ENCODE data around the gene TMEM255B.
"Not testable (repeated sequence)": the region's sequence is repeated elsewhere in the genome, so short reads cannot be mapped to it uniquely, and the experiment has no call there.

TMEM255B gene

GRCh38 chr13:113816946-113817859, 58.2 kb downstream of the TMEM255B start:
- H3K9me3 ChIP-seq = no peaks in the 10 kb centered on the region
- no peaks in the 10 kb centered on the region for H3K36me3 ChIP-seq (replicated peaks)
- H3K27me3 ChIP-seq (ENCODE audit: low read depth) = no peaks in the 10 kb centered on the region
- H3K4me1 ChIP-seq = no peaks in the 10 kb centered on the region
- DNase-seq (ENCODE audit: low spot score in 2 of 2) = peak; percentile 54 to 92
- in situ Hi-C loops (cut with MboI; ENCODE audit: low sequenced_read_pairs) = no loop called here
- no peak overlapping the region for H3K4me3 ChIP-seq

DNA sequence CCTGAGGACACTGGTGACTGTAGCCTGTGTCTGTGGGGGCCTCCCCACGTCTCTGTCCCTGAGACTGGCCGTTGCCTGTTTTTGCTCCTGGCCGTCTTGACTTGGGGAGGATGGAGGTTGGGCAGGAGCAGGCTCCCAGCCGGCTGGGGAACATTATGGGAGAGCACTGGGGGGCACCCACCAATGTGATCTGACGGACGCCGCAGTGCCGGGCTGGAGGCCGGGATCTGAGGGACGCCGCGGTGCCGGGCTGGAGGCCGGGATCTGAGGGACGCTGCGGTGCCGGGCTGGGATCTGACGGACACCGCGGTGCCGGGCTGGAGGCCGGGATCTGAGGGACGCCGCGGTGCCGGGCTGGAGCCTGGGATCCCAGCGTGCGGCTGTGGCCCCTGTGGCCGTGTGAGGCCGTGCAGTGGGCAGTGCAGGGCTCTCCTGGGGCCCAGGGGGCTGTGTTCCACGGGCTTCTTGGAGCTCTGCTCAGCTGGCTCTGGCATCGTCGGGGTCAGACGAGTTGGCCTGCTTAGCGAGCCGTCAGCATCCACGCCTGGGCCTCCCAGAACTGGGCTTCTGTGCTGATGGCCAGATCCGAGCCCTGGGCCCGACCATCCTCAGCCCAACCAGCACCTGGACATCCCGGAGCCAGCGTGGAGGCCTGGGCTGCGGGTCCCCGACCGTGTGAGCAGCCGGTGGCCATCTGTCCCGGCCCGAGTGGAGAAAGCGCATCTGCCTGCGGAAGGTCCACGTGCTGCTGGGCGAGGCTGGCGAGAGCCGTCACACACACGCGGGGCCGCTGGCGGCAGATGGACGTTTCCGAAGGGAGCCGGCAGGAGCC, 59.0 kb downstream of the TMEM255B start:
- in situ Hi-C loops (cut with MboI; ENCODE audit: low sequenced_read_pairs) = no loop called here
- DNase-seq (ENCODE audit: low spot score in 2 of 2) = no peak
- Histone ChIP-seq H3K9me3 (no peaks in the 10 kb centered on the region), H3K36me3 (replicated peaks) (no peaks in the 10 kb centered on the region), H3K4me3 (no peak overlapping the region), H3K27me3 (ENCODE audit: low read depth) (no peaks in the 10 kb centered on the region), H3K4me1 (no peaks in the 10 kb centered on the region)

- no peak for DNase-seq (ENCODE audit: low spot score in 2 of 2)
- no peaks in the 10 kb centered on the region for H3K4me1 ChIP-seq
- no peaks in the 10 kb centered on the region for H3K9me3 ChIP-seq
- in situ Hi-C loops (cut with MboI; ENCODE audit: low sequenced_read_pairs) = no loop called here
- no peak overlapping the region for H3K4me3 ChIP-seq
- H3K36me3 ChIP-seq (replicated peaks) = no peaks in the 10 kb centered on the region
- H3K27me3 ChIP-seq (ENCODE audit: low read depth) = no peaks in the 10 kb centered on the region
Observed at GRCh38 chr13:113818700-113819295, 59.8 kb downstream of the TMEM255B start.

DNA sequence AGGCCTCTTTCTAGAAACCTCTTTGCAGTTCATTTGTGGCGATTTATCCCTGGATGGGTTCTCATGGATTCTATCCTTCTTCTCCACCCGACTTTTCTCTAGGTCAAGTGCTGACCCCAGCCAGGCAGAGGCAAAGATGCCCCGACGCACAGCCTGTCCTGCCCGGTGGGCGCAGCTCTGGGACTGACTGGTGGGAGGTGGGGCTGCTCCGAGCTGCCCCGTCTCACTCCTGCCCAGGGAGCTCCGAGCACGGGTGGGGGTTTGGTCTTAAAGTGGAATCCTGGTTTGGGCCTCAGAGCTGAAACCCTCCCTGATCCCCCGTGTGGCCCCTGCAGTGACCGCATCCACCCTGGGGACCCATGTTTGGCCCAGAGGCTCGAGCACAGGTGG, 60.3 kb downstream of the TMEM255B start:
- H3K9me3 ChIP-seq = no peaks in the 10 kb centered on the region
- no peaks in the 10 kb centered on the region for H3K4me1 ChIP-seq
- no peaks in the 10 kb centered on the region for H3K27me3 ChIP-seq (ENCODE audit: low read depth)
- in situ Hi-C loops (cut with MboI; ENCODE audit: low sequenced_read_pairs) = no loop called here
- no peaks in the 10 kb centered on the region for H3K36me3 ChIP-seq (replicated peaks)
- no peak overlapping the region for H3K4me3 ChIP-seq
- no peak for DNase-seq (ENCODE audit: low spot score in 2 of 2)

- Histone ChIP-seq H3K4me1 (no peaks in the 10 kb centered on the region), H3K36me3 (replicated peaks) (no peaks in the 10 kb centered on the region), H3K27me3 (ENCODE audit: low read depth) (no peaks in the 10 kb centered on the region), H3K9me3 (no peaks in the 10 kb centered on the region), H3K4me3 (no peak overlapping the region)
- no peak for DNase-seq (ENCODE audit: low spot score in 2 of 2)
- in situ Hi-C loops (cut with MboI; ENCODE audit: low sequenced_read_pairs) = no loop called here
Observed at GRCh38 chr13:113819731-113820715, 61.0 kb downstream of the TMEM255B start.

DNA sequence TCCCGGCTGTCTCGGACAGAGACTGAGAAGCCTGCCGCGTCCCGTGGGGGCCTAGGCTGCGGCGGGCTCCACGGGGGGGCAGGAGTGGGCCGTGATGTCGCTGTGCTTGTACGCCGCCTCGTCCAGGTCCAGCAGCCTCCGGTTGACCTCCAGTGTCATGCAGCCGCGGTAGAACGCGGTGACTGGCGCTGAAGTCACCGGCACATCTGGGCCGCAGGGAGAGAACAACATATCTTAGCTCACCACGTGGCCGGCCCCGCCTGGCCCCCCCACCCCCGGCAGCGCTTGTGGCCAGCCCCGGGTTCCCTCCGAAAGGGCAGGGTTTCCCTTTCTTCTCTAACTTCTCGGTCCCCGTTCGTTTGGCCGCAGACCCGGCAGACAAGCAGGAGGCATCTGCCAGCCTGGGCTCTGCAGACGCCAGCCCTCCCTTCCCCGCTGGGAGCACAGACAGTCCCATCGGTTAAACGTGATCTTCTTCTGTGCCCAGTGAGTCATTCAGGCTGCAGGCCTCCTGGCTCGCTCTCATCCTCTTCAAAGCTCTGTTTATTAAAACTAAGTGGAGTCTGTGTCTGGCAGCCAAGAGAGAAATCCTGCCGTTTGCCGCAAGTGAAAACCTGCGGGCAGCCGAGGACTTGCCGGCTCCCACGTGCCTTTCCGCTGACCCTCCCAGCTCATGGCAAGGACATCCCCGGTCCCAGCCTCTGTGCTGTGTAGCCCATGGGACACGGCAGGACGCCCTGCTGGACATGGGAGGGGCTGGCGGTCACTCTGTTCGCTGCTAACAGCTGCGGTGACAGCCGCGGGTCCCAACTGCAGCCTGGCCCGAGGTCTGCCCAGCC, 62.0 kb downstream of the TMEM255B start:
- in situ Hi-C loops (cut with MboI; ENCODE audit: low sequenced_read_pairs) = no loop called here
- no peaks in the 10 kb centered on the region for H3K27me3 ChIP-seq (ENCODE audit: low read depth)
- H3K4me1 ChIP-seq = no peaks in the 10 kb centered on the region
- H3K9me3 ChIP-seq = no peaks in the 10 kb centered on the region
- H3K36me3 ChIP-seq (replicated peaks) = no peaks in the 10 kb centered on the region
- no peak for DNase-seq (ENCODE audit: low spot score in 2 of 2)
- no peak overlapping the region for H3K4me3 ChIP-seq

DNA sequence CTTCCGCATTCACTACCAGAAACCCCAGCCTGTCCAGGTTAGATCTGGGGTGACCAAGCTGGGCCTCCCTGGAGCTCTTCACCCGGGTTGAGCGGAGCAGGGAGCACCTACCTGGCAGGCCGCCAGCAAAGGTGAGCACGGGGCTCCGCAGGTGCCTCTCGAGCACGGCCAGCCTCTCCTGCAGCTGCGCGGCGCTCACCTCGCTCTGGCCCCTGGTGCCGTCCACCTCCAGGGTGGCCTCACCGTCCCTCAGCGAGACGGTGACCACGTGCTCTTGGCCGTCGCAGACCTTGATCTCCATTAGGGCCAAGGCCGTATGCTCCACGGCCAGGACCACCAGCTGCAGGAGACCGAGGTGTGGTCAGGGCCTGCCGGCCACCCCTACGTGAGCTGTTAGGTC, 62.8 kb downstream of the TMEM255B start:
- H3K4me1 ChIP-seq = no peaks in the 10 kb centered on the region
- H3K36me3 ChIP-seq (replicated peaks) = no peaks in the 10 kb centered on the region
- no peak overlapping the region for H3K4me3 ChIP-seq
- in situ Hi-C loops (cut with MboI; ENCODE audit: low sequenced_read_pairs) = no loop called here
- no peaks in the 10 kb centered on the region for H3K9me3 ChIP-seq
- DNase-seq (ENCODE audit: low spot score in 2 of 2) = no peak
- H3K27me3 ChIP-seq (ENCODE audit: low read depth) = no peaks in the 10 kb centered on the region

GRCh38 chr13:113822266-113822665, 63.2 kb downstream of the TMEM255B start:
- H3K4me1 ChIP-seq = no peaks in the 10 kb centered on the region
- no peaks in the 10 kb centered on the region for H3K9me3 ChIP-seq
- DNase-seq (ENCODE audit: low spot score in 2 of 2) = no peak
- no peaks in the 10 kb centered on the region for H3K36me3 ChIP-seq (replicated peaks)
- no peak overlapping the region for H3K4me3 ChIP-seq
- H3K27me3 ChIP-seq (ENCODE audit: low read depth) = no peaks in the 10 kb centered on the region
- in situ Hi-C loops (cut with MboI; ENCODE audit: low sequenced_read_pairs) = no loop called here

GRCh38 chr13:113822956-113823744, 64.1 kb downstream of the TMEM255B start:
- Histone ChIP-seq H3K4me3 (no peak overlapping the region), H3K36me3 (replicated peaks) (no peaks in the 10 kb centered on the region), H3K9me3 (no peaks in the 10 kb centered on the region), H3K4me1 (no peaks in the 10 kb centered on the region), H3K27me3 (ENCODE audit: low read depth) (no peaks in the 10 kb centered on the region)
- DNase-seq (ENCODE audit: low spot score in 2 of 2) = no peak
- in situ Hi-C loops (cut with MboI; ENCODE audit: low sequenced_read_pairs) = no loop called here

DNA sequence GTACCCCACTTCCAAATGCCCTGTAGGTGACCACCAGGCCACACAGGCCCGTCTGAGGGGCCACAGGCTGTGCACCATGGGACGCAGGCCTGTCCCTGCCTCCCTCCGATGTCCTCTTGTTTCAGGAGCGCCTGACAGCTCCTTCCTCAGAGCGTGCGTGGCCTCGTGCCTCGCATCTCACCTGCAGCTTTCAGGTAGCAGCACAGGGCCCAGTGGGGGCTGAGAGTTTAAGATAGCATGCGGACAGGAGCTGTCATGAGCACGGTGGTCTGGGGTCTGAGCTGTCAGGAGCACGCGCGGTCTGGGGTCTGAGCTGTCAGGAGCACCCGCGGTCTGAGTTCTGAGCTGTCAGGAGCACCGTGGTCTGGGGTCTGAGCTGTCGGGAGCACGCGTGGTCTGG, 64.7 kb downstream of the TMEM255B start:
- DNase-seq (ENCODE audit: low spot score in 2 of 2) = no peak
- no peaks in the 10 kb centered on the region for H3K36me3 ChIP-seq (replicated peaks)

GRCh38 chr13:113825841-113826240, 66.8 kb downstream of the TMEM255B start:
- H3K4me1 ChIP-seq = no peaks in the 10 kb centered on the region
- DNase-seq (ENCODE audit: low spot score in 2 of 2) = no peak
- H3K36me3 ChIP-seq (replicated peaks) = no peaks in the 10 kb centered on the region
- H3K27me3 ChIP-seq (ENCODE audit: low read depth) = no peaks in the 10 kb centered on the region
- H3K9me3 ChIP-seq = no peaks in the 10 kb centered on the region
- H3K4me3 ChIP-seq = no peak overlapping the region
- in situ Hi-C loops (cut with MboI; ENCODE audit: low sequenced_read_pairs) = no loop called here

More for the DNA sequence above, 64.7 kb downstream of the TMEM255B start:
- in situ Hi-C loops (cut with MboI; ENCODE audit: low sequenced_read_pairs) = no loop called here
- Histone ChIP-seq H3K4me3 (no peak overlapping the region), H3K27me3 (ENCODE audit: low read depth) (no peaks in the 10 kb centered on the region), H3K9me3 (no peaks in the 10 kb centered on the region), H3K4me1 (no peaks in the 10 kb centered on the region)

DNA sequence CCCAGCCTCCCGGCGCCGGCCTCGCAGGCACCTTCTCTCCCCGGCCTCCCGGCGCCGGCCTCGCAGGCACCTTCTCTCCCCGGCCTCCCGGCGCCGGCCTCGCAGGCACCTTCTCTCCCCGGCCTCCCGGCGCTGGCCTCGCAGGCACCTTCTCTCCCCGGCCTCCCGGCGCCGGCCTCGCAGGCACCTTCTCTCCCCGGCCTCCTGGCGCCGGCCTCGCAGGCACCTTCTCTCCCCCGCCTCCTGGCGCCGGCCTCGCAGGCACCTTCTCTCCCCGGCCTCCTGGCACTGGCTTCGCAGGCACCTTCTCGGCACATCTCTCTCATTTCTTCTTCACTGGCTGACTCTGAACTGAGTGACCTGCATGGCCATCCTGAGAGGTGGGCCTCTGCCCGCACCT, 67.4 kb downstream of the TMEM255B start:
- in situ Hi-C loops (cut with MboI; ENCODE audit: low sequenced_read_pairs); H3K27me3 ChIP-seq (ENCODE audit: low read depth); DNase-seq (ENCODE audit: low spot score in 2 of 2); H3K36me3 ChIP-seq (replicated peaks); H3K4me1 ChIP-seq; H3K4me3 ChIP-seq; H3K9me3 ChIP-seq: not testable (repeated sequence)

Data from HAP-1 (cell line).